Mesothelial cell of epicardium (in vitro differentiated cells): ENCODE measurements around the gene APAF1. TPM values are rescaled to one million over a fixed set of nuclear protein-coding genes. Genes with fewer than 3 reads are reported as not detected.

Experiments used
- DNase-seq, 2 experiments: peaks; one replicate each; pipeline ENCODE4 v3.0.0; 2021; ENCODE audit warnings: low spot score in 2 of 2; ENCODE audit not compliant: unreplicated experiment in 2 of 2
- H3K27ac Mint-ChIP-seq: 2 replicates; pipeline ENCODE4 v1.8.0; 2021; ENCODE audit warnings: mixed read lengths
- H3K27me3 Mint-ChIP-seq: 2 replicates; pipeline ENCODE4 v1.8.0; 2021; ENCODE audit warnings: low read depth, mixed read lengths
- H3K36me3 Mint-ChIP-seq: 2 replicates; pipeline ENCODE4 v1.8.0; 2021; ENCODE audit warnings: mixed read lengths
- H3K4me1 Mint-ChIP-seq: 2 replicates; pipeline ENCODE4 v1.8.0; 2021; ENCODE audit warnings: mixed read lengths
- H3K4me3 Mint-ChIP-seq: 2 replicates; pipeline ENCODE4 v1.8.0; 2021; ENCODE audit warnings: mild to moderate bottlenecking, moderate library complexity, mixed read lengths
- H3K9me3 Mint-ChIP-seq: 2 replicates; pipeline ENCODE4 v1.8.0; 2021; ENCODE audit warnings: mixed read lengths
- total RNA-seq: library from RNA; stranded (reverse); gene quantifications from 3 replicates; pipeline ENCODE4 v1.2.1, GENCODE V29; 2021
- TF ChIP-seq, protein P1 (sequence below): fragments of 200-600 bp; sonication (generic); IDR thresholded peaks from one replicate; pipeline ENCODE4 v1.5.0; 2021; ENCODE audit warnings: antibody characterized with exemption; ENCODE audit not compliant: unreplicated experiment

The APAF1 gene
- total RNA-seq, 1 donor from 2014 or later = 25.9 TPM

GRCh38 chr12:98780261-98780660 lies 135.2 kb downstream of the APAF1 start:
- H3K36me3 Mint-ChIP-seq = no peaks in the 10 kb centered on the region
- H3K27ac Mint-ChIP-seq = no peak overlapping the region

DNA sequence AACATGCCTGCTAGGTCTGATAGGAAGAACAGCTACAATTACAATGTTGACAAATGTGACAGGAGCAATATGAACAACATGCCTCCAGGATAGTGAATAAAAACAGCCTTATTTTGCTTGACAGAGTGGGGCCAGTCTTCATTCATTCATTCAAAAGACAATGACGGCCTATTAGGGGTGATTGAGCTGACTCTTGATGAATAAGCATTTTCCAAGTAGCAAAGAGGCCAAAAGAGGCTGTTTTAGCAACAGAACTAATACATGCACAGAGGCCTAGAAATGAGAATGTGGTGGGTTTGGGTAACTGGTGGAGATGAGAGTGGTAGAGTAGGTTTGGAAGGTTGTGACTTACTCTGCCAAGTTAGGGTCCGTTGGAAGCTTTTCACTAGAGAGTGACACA lies 138.3 kb downstream of the APAF1 start:
- H3K4me1 Mint-ChIP-seq = peaks cover 4% of the 10 kb centered on the region
- no peak for DNase-seq

More at GRCh38 chr12:98780261-98780660, 135.2 kb downstream of the APAF1 start:
- no peak for DNase-seq
- Mint-ChIP-seq H3K27me3 (peaks cover 24% of the 10 kb centered on the region), H3K4me1 (peaks cover 4% of the 10 kb centered on the region), H3K4me3 (no peak overlapping the region), H3K9me3 (no peaks in the 10 kb centered on the region)
- TF ChIP-seq, protein P1, sequence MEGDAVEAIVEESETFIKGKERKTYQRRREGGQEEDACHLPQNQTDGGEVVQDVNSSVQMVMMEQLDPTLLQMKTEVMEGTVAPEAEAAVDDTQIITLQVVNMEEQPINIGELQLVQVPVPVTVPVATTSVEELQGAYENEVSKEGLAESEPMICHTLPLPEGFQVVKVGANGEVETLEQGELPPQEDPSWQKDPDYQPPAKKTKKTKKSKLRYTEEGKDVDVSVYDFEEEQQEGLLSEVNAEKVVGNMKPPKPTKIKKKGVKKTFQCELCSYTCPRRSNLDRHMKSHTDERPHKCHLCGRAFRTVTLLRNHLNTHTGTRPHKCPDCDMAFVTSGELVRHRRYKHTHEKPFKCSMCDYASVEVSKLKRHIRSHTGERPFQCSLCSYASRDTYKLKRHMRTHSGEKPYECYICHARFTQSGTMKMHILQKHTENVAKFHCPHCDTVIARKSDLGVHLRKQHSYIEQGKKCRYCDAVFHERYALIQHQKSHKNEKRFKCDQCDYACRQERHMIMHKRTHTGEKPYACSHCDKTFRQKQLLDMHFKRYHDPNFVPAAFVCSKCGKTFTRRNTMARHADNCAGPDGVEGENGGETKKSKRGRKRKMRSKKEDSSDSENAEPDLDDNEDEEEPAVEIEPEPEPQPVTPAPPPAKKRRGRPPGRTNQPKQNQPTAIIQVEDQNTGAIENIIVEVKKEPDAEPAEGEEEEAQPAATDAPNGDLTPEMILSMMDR = no peak

More for the DNA sequence above, 138.3 kb downstream of the APAF1 start:
- H3K27ac Mint-ChIP-seq = no peak overlapping the region
- TF ChIP-seq, protein P1 = no peak
- no peaks in the 10 kb centered on the region for H3K36me3 Mint-ChIP-seq
- H3K4me3 Mint-ChIP-seq = no peak overlapping the region
- no peaks in the 10 kb centered on the region for H3K9me3 Mint-ChIP-seq
- peaks cover 30% of the 10 kb centered on the region for H3K27me3 Mint-ChIP-seq

Other genes with a start within 250 kb of the APAF1 start
- gene TMPO, start 129.7 kb upstream of the APAF1 start, total RNA-seq = 122 to 144 TPM (median 135 TPM) in 3 replicates
- 511 to 541 TPM (median 522 TPM) in 3 replicates for gene SLC25A3, start 51.6 kb upstream of the APAF1 start, total RNA-seq
- gene IKBIP, start 502 bp upstream of the APAF1 start, total RNA-seq = 18.2 to 21.0 TPM (median 19.4 TPM) in 3 replicates